ENCODE measurements around the gene PRRX2.

The PRRX2 gene

DNA sequence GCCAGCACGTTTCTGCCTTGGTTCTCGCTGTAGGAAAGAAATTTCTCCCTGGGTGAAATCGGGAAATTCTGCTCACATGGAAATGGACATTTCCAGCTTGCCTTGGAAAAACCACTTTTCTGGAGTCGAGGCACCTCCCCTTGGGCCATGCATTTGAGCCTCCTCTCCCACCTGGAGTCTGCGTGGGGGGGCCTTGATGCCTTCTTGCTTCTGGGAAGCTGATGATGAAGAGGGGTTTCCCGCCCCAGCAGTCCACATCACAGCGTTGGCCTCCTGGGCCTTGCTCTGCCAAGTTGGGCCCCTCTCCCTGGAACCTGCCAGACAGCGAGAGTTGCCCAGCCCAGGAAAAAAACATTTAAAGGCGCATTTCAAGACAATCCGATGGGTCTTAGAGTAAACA, 21.7 kb upstream of the PRRX2 start:
- no peak for TF ChIP-seq CTCF (conservative IDR thresholded peaks at IDR 0.05)
- no peak overlapping the region for H3K27ac ChIP-seq

DNA sequence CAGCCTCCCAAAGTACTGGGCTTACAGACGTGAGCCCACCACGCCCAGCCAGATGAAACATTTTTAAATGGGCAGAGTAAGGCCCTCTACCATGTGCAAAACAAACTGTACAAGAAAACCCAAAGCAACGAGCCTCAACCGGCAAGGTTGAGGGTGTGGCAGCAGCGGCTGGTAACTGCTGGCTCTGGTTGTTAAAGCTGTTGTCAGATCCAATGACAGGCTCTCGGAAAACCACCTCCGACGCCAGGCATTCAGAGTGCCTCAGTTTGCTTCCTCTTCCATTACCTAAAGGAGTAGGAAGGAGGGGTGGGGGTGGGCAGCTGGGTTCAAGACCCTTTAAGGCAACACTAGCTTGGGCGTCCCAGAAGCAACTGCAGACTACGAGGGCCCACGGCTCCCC, 21.1 kb upstream of the PRRX2 start:
- no peak for TF ChIP-seq CTCF (conservative IDR thresholded peaks at IDR 0.05)
- no peak overlapping the region for H3K27ac ChIP-seq

DNA sequence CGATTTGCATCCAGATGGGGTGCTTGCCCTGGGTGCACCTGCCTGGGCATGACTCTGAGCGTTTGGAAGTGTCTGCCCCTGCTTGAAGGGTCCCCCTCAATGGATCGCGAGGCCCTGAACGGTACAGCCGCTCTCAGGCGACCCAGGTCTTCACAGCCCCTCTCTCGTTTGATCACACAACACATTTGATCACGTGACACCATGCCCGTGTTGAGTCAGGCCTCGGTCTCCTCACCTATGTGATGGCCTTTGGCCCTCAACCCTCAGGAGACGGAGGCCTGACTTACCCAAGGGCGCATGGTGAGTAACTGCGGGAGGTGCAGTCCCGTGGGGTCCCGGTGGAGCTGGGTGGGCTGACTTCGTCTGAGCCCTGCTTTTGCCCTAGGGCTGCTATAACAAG, 20.5 kb upstream of the PRRX2 start:
- no peak for TF ChIP-seq CTCF (conservative IDR thresholded peaks at IDR 0.05)
- H3K27ac ChIP-seq: no peak overlapping the region

- no peak for TF ChIP-seq CTCF (conservative IDR thresholded peaks at IDR 0.05)
- no peak overlapping the region for H3K27ac ChIP-seq
Observed at GRCh38 chr9:129646252-129646651, 19.2 kb upstream of the PRRX2 start.

GRCh38 chr9:129646654-129647053, 18.8 kb upstream of the PRRX2 start:
- no peak overlapping the region for H3K27ac ChIP-seq
- no peak for TF ChIP-seq CTCF (conservative IDR thresholded peaks at IDR 0.05)

- TF ChIP-seq CTCF (conservative IDR thresholded peaks at IDR 0.05): no peak
- no peak overlapping the region for H3K27ac ChIP-seq
Observed at GRCh38 chr9:129647635-129648034, 17.8 kb upstream of the PRRX2 start.

DNA sequence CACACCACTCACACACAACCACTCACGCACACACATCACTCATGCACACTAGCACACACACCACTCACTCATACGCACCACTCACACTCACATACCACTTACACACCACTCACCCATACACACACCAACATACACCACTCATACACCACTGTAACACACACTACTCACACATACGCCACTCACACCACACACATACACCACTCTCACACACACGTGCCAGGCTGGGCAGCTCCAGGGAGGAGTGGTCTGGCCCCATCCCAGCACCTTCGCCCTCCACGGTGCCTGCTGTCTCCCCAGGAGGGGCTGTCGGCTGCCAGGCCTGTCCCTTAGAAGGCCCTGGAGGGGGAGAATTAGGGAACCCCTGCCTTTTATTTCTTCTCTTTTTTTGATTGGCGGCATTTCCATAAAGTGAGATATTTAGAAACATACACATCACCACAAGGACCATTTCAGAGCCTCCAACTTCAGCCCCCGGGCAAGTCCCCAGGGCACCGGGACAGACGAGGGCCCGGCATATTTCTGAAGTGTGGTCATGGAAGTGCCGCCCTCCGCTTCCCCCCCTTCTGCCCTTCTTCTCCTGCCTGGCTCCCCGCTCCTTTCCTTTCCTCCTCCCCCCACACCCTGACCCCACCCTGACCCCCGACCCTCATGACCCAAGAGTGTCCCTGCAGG, 17.2 kb upstream of the PRRX2 start:
- TF ChIP-seq CTCF (conservative IDR thresholded peaks at IDR 0.05): no peak
- H3K27ac ChIP-seq: no peak overlapping the region

All from VCaP (cell line).